Measurements from ENCODE around the gene SENP3. TPM values are rescaled to one million over a fixed set of nuclear protein-coding genes. Genes with fewer than 3 reads are reported as not detected.
A peak's percentile ranks its signal among the peaks of the same experiment; 100 is the strongest.

SENP3 gene
- total and polyA plus RNA-seq, 2 of the 13 experiments (the other 11 are each of a cell fraction or from before 2014, with no cell fraction given), result 55.8 to 75.4 TPM

- TF ChIP-seq ZBTB33 (CRISPR knock-in tag; IDR thresholded peaks at IDR 0.05), result no peak
- TF ChIP-seq PHB2 (IDR thresholded peaks at IDR 0.05; ENCODE audit: partially characterized antibody), result no peak
- TF ChIP-seq ZNF704 (CRISPR knock-in tag; IDR thresholded peaks at IDR 0.05; ENCODE audit: borderline replicate concordance), result peak; percentile 57; the same call in 1 of the 2 replicates
- no peak; the same call in 1 of the 2 replicates for TF ChIP-seq ZNF816 (CRISPR knock-in tag; IDR thresholded peaks at IDR 0.05; ENCODE audit: borderline replicate concordance)
- peak; percentile 92 for TF ChIP-seq ZNF224 (CRISPR knock-in tag; IDR thresholded peaks at IDR 0.05)
- no peak for TF ChIP-seq THRA (CRISPR knock-in tag; IDR thresholded peaks at IDR 0.05; ENCODE audit: borderline replicate concordance)
- peak; percentile 57; the same call in 1 of the 2 replicates for TF ChIP-seq ZNF121 (CRISPR knock-in tag; IDR thresholded peaks at IDR 0.05)
- no peak for TF ChIP-seq ZMYM2 (CRISPR knock-in tag; IDR thresholded peaks at IDR 0.05)
- peak; percentile 5; the same call in 1 of the 2 replicates for TF ChIP-seq HCFC1 (IDR thresholded peaks at IDR 0.05; ENCODE audit: low read depth, low read length)
- no peak for TF ChIP-seq KLF12 (CRISPR knock-in tag; IDR thresholded peaks at IDR 0.05; ENCODE audit: borderline replicate concordance)
- TF ChIP-seq RXRA (CRISPR knock-in tag; IDR thresholded peaks at IDR 0.05), result peak; percentile 33; the same call in 1 of the 2 replicates
- no peak for TF ChIP-seq THYN1 (CRISPR knock-in tag; IDR thresholded peaks at IDR 0.05; ENCODE audit: borderline replicate concordance, low read depth)
- no peak for TF ChIP-seq HNRNPL (IDR thresholded peaks at IDR 0.05; ENCODE audit: low read depth, low read length)
- TF ChIP-seq PRDM4 (CRISPR knock-in tag; IDR thresholded peaks at IDR 0.05; ENCODE audit: borderline replicate concordance), result no peak
- peak; percentile 20; the same call in 1 of the 2 replicates for TF ChIP-seq MXD4 (CRISPR knock-in tag; IDR thresholded peaks at IDR 0.05)
- 0 out of 2 replicates have a peak, but pooled peaks have one; percentile 11 for TF ChIP-seq TFDP2 (CRISPR knock-in tag; IDR thresholded peaks at IDR 0.05)
- no peak for TF ChIP-seq SCMH1 (CRISPR knock-in tag; IDR thresholded peaks at IDR 0.05; ENCODE audit: borderline replicate concordance)
These were observed 11.0 kb downstream of the SENP3 start (continued) for GRCh38 chr17:7572588-7573323.
